ENCODE data around the gene OR51B6.
"Not testable (repeated sequence)": the region's sequence is repeated elsewhere in the genome, so short reads cannot be mapped to it uniquely, and the experiment has no call there.

OR51B6 gene

GRCh38 chr11:5351208-5351607 is at the start of gene OR51B6:
Gene OR51B6, plus strand, starts transcription at chr11:5351508. Its CDS starts 0 bp downstream, at chr11:5351508.
- no peak for DNase-seq

- DNase-seq = no peak
These were observed 49.5 kb upstream of the OR51B6 start, which contains the start of gene OR51B4 for GRCh38 chr11:5301846-5302245. Gene OR51B4, minus strand, starts transcription at chr11:5301946. Its CDS starts 0 bp downstream, at chr11:5301946.

GRCh38 chr11:5303626-5304025 is 47.7 kb upstream of the OR51B6 start:
- no peak for DNase-seq

- no peak for DNase-seq
These were observed 47.3 kb upstream of the OR51B6 start for GRCh38 chr11:5304046-5304445.

- no peak for DNase-seq
These were observed 43.9 kb upstream of the OR51B6 start for GRCh38 chr11:5307256-5308019.

GRCh38 chr11:5310423-5310822 is 40.9 kb upstream of the OR51B6 start:
- no peak for DNase-seq

- DNase-seq = not testable (repeated sequence)
These were observed 37.8 kb upstream of the OR51B6 start for GRCh38 chr11:5313326-5314023.

- no peak for DNase-seq
These were observed 34.0 kb upstream of the OR51B6 start for GRCh38 chr11:5317292-5317691.

- no peak for DNase-seq
These were observed 27.1 kb upstream of the OR51B6 start, which contains the start of gene OR51B2 for GRCh38 chr11:5324197-5324596. Gene OR51B2, minus strand, starts transcription at chr11:5324297. Its CDS starts 0 bp downstream, at chr11:5324297.

- DNase-seq = no peak
These were observed 16.1 kb upstream of the OR51B6 start for GRCh38 chr11:5335170-5335569.

- no peak for DNase-seq
These were observed 15.0 kb upstream of the OR51B6 start for GRCh38 chr11:5336331-5336730.

GRCh38 chr11:5337253-5337652 is 14.1 kb upstream of the OR51B6 start:
- DNase-seq = not testable (repeated sequence)

GRCh38 chr11:5339771-5340322 is 11.5 kb upstream of the OR51B6 start:
- DNase-seq = no peak

- DNase-seq = no peak
These were observed 7.6 kb upstream of the OR51B6 start, which contains the start of gene OR51B5 for GRCh38 chr11:5343474-5344335. Gene OR51B5, minus strand, starts transcription at chr11:5343524. Its CDS starts 0 bp downstream, at chr11:5343524.

- DNase-seq = no peak
These were observed 5.5 kb upstream of the OR51B6 start for GRCh38 chr11:5345831-5346230.

- DNase-seq = no peak
These were observed 2.6 kb upstream of the OR51B6 start for GRCh38 chr11:5348551-5349194.

GRCh38 chr11:5349550-5349949 is 1.8 kb upstream of the OR51B6 start:
- DNase-seq = no peak

GRCh38 chr11:5356031-5356430 is 4.7 kb downstream of the OR51B6 start:
- DNase-seq = not testable (repeated sequence)

- DNase-seq = no peak
These were observed 10.8 kb downstream of the OR51B6 start for GRCh38 chr11:5362017-5362625.

- DNase-seq = no peak
These were observed 12.4 kb downstream of the OR51B6 start for GRCh38 chr11:5363679-5364078.

- DNase-seq = no peak
These were observed 12.9 kb downstream of the OR51B6 start for GRCh38 chr11:5364214-5364613.

GRCh38 chr11:5366365-5366764 is 15.1 kb downstream of the OR51B6 start:
- not testable (repeated sequence) for DNase-seq
